ENCODE results near the gene RPS27A.

- TF ChIP-seq CTCF (IDR thresholded peaks at IDR 0.05) (no peak), POLR2A (IDR thresholded peaks at IDR 0.05) (no peak)
Observed at GRCh38 chr2:55269645-55269990, 37.1 kb downstream of the RPS27A start.
